ENCODE measurements around the gene PDLIM3.

GRCh38 chr4:185541251-185541727 is 6.0 kb upstream of the PDLIM3 start:
- TF ChIP-seq POLR2A (IDR thresholded peaks at IDR 0.05; ENCODE audit: extremely low read depth, insufficient read length) (no peak), CTCF (IDR thresholded peaks at IDR 0.05; ENCODE audit: low read depth, low read length) (no peak)

Data from NB4 (cell line).